Activated B cell treated with CpG ODN at 0.5 μM for 24 hours (primary cell): Measurements from ENCODE around the gene NUDT16L1. TPM values are rescaled to one million over a fixed set of nuclear protein-coding genes. Genes with fewer than 3 reads are reported as not detected.

Experiments
- ATAC-seq: fragments of 200-7000 bp; cut with Tn5 transposase; one replicate; pipeline ENCODE4 v1.10.0; 2021; ENCODE audit warnings: low read depth, mild to moderate bottlenecking, moderate library complexity
- CTCF ChIA-PET: fragments of 350-600 bp; sonication (Branson Sonifier 250); formaldehyde crosslinking; loops from one replicate; lab custom pipeline; 2021; ENCODE audit warnings: antibody characterized with exemption; lab: Charles Lee
- POLR2A ChIA-PET: fragments of 350-600 bp; sonication (Branson Sonifier 250); formaldehyde crosslinking; loops from one replicate; lab custom pipeline; 2021; ENCODE audit warnings: antibody characterized with exemption; lab: Charles Lee
- DNase-seq: peaks from one replicate; pipeline ENCODE4 v3.0.0; 2022
- H3K27ac Mint-ChIP-seq: one replicate; pipeline ENCODE4 v1.8.0; 2020; ENCODE audit warnings: mixed read lengths
- H3K27me3 Mint-ChIP-seq: one replicate; pipeline ENCODE4 v1.8.0; 2021; ENCODE audit warnings: mixed read lengths
- H3K36me3 Mint-ChIP-seq: one replicate; pipeline ENCODE4 v1.8.0; 2021; ENCODE audit warnings: low read depth, mixed read lengths
- H3K4me1 Mint-ChIP-seq: one replicate; pipeline ENCODE4 v1.8.0; 2021; ENCODE audit warnings: mixed read lengths
- H3K4me3 Mint-ChIP-seq: one replicate; pipeline ENCODE4 v1.8.0; 2020; ENCODE audit warnings: mild to moderate bottlenecking, mixed read lengths
- H3K9me3 Mint-ChIP-seq: one replicate; pipeline ENCODE4 v1.8.0; 2020; ENCODE audit warnings: mixed read lengths
- intact Hi-C: fragments of 100-400 bp; cut with micrococcal nuclease; formaldehyde crosslinking; loops from one replicate; pipeline ENCODE4 v1.15.1; 2024
- total RNA-seq: library from RNA; stranded (reverse); gene quantifications from 2 replicates; pipeline ENCODE4 v1.2.3, GENCODE V29; 2022
- TF ChIP-seq, protein P1 (sequence below): fragments of 200-600 bp; IDR thresholded peaks from one replicate; pipeline ENCODE4 v1.8.0; 2022; ENCODE audit warnings: antibody characterized with exemption, mild to moderate bottlenecking

Gene NUDT16L1
- total RNA-seq, 1 donor from 2014 or later, result 32.9 TPM

GRCh38 chr16:4689864-4690704, 3.3 kb upstream of the NUDT16L1 start:
- TF ChIP-seq, protein P1, sequence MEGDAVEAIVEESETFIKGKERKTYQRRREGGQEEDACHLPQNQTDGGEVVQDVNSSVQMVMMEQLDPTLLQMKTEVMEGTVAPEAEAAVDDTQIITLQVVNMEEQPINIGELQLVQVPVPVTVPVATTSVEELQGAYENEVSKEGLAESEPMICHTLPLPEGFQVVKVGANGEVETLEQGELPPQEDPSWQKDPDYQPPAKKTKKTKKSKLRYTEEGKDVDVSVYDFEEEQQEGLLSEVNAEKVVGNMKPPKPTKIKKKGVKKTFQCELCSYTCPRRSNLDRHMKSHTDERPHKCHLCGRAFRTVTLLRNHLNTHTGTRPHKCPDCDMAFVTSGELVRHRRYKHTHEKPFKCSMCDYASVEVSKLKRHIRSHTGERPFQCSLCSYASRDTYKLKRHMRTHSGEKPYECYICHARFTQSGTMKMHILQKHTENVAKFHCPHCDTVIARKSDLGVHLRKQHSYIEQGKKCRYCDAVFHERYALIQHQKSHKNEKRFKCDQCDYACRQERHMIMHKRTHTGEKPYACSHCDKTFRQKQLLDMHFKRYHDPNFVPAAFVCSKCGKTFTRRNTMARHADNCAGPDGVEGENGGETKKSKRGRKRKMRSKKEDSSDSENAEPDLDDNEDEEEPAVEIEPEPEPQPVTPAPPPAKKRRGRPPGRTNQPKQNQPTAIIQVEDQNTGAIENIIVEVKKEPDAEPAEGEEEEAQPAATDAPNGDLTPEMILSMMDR, result no peak
- peaks cover 25% of the 10 kb centered on the region for H3K36me3 Mint-ChIP-seq
- H3K4me1 Mint-ChIP-seq, result peaks cover 9% of the 10 kb centered on the region
- no peak for ATAC-seq
- H3K27me3 Mint-ChIP-seq, result no peaks in the 10 kb centered on the region
- H3K9me3 Mint-ChIP-seq, result no peaks in the 10 kb centered on the region
- H3K27ac Mint-ChIP-seq, result no peak overlapping the region
- ChIA-PET POLR2A (no interaction called here), CTCF (no interaction called here)
- intact Hi-C loops, result loop anchor here (5.0 kb wide), 1 partner anchor 273 kb away; the partner anchor contains the start of gene CORO7
- no peak for DNase-seq
- H3K4me3 Mint-ChIP-seq, result no peak overlapping the region

DNA sequence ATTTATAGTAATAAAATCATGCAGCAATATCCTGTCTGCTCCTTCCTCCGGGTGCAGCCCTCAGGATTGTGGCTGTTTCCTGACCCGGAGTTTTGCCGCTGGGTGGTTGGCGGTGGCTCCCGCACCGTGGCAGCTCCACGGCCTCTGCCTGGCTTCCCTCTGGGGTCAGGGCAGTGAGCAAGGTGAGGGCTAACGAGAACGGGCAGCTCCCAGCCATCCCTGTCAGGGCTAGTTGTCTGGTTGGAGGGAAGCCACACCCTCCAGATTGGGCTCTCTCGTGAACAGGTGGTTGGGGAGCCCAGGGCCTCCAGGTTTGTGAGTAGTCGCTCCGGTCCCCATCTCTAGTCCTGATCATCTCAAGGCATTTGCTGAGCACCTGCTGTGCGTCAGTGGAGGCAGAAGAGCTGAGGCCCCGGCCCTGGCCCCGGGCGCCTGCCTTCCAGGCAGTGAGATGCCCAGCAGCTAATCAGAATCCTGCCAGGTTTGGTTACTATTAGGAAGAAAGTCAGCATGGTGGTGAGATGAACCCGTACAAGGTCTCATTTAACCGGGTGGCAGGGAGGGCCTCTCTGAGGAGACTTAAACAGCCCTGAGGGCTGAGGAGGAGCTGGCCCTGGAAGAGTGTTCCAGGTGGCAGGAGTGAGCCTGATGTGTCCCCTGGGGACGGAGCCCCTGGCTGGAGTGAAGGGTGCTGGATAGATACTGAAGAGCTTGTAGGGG, 2.3 kb upstream of the NUDT16L1 start:
- ChIA-PET POLR2A (no interaction called here), CTCF (interaction anchor here (1.7 kb wide), 1 partner anchor 67 kb away, joined by 4 read pairs; the partner anchor contains the start of gene MGRN1)
- H3K4me1 Mint-ChIP-seq, result peaks cover 9% of the 10 kb centered on the region
- H3K9me3 Mint-ChIP-seq, result no peaks in the 10 kb centered on the region
- H3K27ac Mint-ChIP-seq, result no peak overlapping the region
- H3K4me3 Mint-ChIP-seq, result peak overlapping the region; percentile 52
- TF ChIP-seq, protein P1, result no peak
- DNase-seq, result no peak
- H3K36me3 Mint-ChIP-seq, result peaks cover 28% of the 10 kb centered on the region
- no peaks in the 10 kb centered on the region for H3K27me3 Mint-ChIP-seq
- ATAC-seq, result no peak
- intact Hi-C loops, result loop anchor here (5.0 kb wide), 1 partner anchor 274 kb away; the partner anchor contains the start of gene CORO7

- no peak overlapping the region for H3K27ac Mint-ChIP-seq
- H3K27me3 Mint-ChIP-seq, result no peaks in the 10 kb centered on the region
- H3K9me3 Mint-ChIP-seq, result no peaks in the 10 kb centered on the region
- ChIA-PET POLR2A (interaction anchor here (0.6 to 2.2 kb wide), 3 partner anchors 43 to 111 kb away, joined by 3 to 27 read pairs (median 5); partner anchors contain the start of genes ANKS3 and DNAAF8), CTCF (interaction anchor here (1.7 kb wide), 1 partner anchor 68 kb away, joined by 4 read pairs; the partner anchor contains the start of gene MGRN1)
- H3K4me3 Mint-ChIP-seq, result peak overlapping the region; percentile 52
- TF ChIP-seq, protein P1, result no peak
- intact Hi-C loops, result loop anchor here (2.0 to 5.0 kb wide), 2 partner anchors 41 to 275 kb away; partner anchors contain the start of gene CORO7
- DNase-seq (no peak), ATAC-seq (no peak)
- peaks cover 9% of the 10 kb centered on the region for H3K4me1 Mint-ChIP-seq
- peaks cover 26% of the 10 kb centered on the region for H3K36me3 Mint-ChIP-seq
Observed at GRCh38 chr16:4691666-4692412, 1.5 kb upstream of the NUDT16L1 start.

DNA sequence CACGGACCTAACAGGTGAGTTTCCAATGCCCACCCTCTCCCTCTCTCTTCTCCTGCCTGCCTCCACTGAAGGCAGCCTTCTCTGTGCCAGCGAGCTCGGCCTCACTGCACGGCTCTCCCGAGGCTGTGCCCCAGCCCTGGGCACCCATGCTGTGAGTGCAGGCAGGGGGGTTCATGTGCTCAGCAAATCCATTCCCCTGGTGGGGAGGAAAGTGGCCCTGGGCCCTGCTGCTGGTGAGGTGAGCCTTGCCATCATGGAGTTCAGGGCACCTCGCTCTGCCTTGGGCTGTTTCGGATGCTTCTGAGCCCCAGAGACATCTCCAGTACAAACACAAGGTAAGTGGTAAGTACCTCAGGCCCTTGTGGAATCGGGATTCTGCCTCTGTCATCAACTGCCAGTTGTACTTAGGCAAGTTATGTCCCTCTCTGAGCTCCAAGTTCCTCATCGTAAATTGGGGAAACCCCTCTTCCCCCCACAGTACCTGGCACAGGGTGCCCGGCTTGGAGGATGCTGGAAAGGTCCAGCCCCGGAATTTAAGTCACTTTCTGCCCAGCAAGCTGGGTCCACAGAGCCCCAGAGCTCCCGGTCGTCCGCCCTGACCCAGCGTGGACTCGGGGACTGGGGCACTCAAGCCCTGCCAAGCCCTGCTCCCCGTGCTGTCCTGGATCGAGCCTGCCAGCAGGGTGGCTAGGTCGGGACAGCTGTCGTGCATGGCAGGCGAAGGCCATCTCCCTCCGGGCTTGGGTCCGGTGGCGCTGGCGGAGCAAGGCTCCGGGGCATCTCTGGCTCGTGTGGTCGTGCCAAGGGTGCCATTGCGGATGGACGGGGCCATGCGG, 684 bp upstream of the NUDT16L1 start:
- TF ChIP-seq, protein P1, result no peak
- ChIA-PET POLR2A (interaction anchor here (0.6 to 2.2 kb wide), 7 partner anchors 42 to 110 kb away, joined by 3 to 27 read pairs (median 5); partner anchors contain the start of genes ANKS3, DNAAF8 and ROGDI), CTCF (interaction anchor here (1.0 to 1.7 kb wide), 3 partner anchors 69 to 107 kb away, joined by 3 to 4 read pairs (median 3); partner anchors contain the start of gene MGRN1)
- no peaks in the 10 kb centered on the region for H3K27me3 Mint-ChIP-seq
- peak overlapping the region; percentile 85 for H3K4me3 Mint-ChIP-seq
- intact Hi-C loops, result loop anchor here (1.0 to 5.0 kb wide), 9 partner anchors 42 to 421 kb away; partner anchors contain the start of genes ANKS3, CORO7, DNAAF8 and EEF2KMT
- ATAC-seq (peak; percentile 2), DNase-seq (no peak)
- peaks cover 25% of the 10 kb centered on the region for H3K36me3 Mint-ChIP-seq
- peak overlapping the region; percentile 69 for H3K27ac Mint-ChIP-seq
- H3K9me3 Mint-ChIP-seq, result no peaks in the 10 kb centered on the region
- H3K4me1 Mint-ChIP-seq, result peaks cover 9% of the 10 kb centered on the region
